ENCODE data around the gene TLR7.
A peak's percentile ranks its signal among the peaks of the same experiment; 100 is the strongest.

TLR7 gene

DNA sequence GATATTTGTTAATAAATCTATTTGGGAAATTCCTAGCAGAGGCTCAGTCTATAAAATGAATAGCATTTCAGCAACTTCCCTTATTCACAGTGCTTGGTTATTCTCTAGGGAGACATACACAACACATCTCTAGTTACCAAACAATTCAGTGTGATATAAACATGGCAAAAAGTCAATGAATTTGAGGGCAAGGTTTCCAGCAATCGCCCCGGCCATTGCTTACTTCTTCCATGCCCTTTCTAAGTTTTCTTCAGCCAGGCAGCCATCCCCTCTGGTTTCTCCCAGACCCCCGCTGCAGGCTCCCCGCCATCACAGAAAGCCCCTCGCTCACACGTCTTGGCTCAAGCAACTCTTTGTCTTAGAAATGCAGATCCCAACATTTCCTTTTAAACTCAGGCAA, 4.4 kb downstream of the TLR7 start:
- no peaks in the 10 kb centered on the region for H3K27me3 ChIP-seq
- TF ChIP-seq, protein P1, sequence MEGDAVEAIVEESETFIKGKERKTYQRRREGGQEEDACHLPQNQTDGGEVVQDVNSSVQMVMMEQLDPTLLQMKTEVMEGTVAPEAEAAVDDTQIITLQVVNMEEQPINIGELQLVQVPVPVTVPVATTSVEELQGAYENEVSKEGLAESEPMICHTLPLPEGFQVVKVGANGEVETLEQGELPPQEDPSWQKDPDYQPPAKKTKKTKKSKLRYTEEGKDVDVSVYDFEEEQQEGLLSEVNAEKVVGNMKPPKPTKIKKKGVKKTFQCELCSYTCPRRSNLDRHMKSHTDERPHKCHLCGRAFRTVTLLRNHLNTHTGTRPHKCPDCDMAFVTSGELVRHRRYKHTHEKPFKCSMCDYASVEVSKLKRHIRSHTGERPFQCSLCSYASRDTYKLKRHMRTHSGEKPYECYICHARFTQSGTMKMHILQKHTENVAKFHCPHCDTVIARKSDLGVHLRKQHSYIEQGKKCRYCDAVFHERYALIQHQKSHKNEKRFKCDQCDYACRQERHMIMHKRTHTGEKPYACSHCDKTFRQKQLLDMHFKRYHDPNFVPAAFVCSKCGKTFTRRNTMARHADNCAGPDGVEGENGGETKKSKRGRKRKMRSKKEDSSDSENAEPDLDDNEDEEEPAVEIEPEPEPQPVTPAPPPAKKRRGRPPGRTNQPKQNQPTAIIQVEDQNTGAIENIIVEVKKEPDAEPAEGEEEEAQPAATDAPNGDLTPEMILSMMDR (IDR thresholded peaks at IDR 0.05; ENCODE audit: low read depth, low read length): no peak
- no peak overlapping the region for H3K4me3 ChIP-seq (ENCODE audit: low read depth, low read length)

DNA sequence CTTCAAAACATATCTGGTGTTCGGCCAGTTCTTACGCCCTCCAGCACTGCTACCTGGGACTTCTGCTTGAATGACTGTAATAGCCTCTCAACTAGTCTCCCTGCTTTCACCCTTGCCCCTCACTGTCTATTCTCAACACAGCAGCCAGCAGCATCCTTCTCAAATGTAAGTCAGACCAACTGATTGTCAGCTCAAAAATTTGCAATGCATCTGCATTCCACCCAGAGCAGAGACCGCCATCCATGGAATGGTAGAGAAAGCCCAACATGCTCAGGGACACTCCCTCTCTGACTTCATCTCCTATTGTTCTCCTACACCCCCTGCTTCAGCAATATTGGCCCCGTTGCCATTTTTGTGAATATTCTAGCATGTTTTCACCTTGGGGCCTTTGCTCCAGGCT, 5.9 kb downstream of the TLR7 start:
- Histone ChIP-seq H3K36me3 (no peaks in the 10 kb centered on the region), H3K4me3 (ENCODE audit: low read depth, low read length) (no peak overlapping the region), H3K4me1 (no peaks in the 10 kb centered on the region), H3K27me3 (no peaks in the 10 kb centered on the region), H3K9me3 (no peaks in the 10 kb centered on the region)
- TF ChIP-seq, protein P1 (IDR thresholded peaks at IDR 0.05; ENCODE audit: low read depth, low read length): no peak
- DNase-seq: no peak

More for the DNA sequence above, 4.4 kb downstream of the TLR7 start:
- Histone ChIP-seq H3K4me1 (no peaks in the 10 kb centered on the region), H3K36me3 (no peaks in the 10 kb centered on the region), H3K9me3 (no peaks in the 10 kb centered on the region)
- DNase-seq: no peak

DNA sequence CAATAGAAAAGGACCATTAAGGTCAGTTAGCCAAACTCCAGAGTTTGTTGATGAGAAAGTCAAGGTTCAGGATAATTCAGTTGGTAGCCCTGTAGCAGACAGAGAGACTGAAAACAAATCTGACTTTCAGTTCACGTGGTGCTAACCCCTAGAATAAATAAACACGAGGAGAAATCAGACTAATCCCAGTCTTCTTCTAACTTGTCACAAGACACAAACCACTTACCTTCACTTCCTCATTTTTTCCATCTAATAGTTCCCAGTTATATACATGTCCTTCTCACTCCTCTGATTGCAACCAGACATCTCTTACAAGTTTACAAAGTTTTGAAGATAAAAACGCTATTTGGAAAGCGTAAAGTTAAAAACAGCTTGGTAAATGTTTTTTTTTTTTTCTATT, 7.7 kb downstream of the TLR7 start:
- Histone ChIP-seq H3K27me3 (no peaks in the 10 kb centered on the region), H3K36me3 (no peaks in the 10 kb centered on the region), H3K4me3 (ENCODE audit: low read depth, low read length) (no peak overlapping the region), H3K9me3 (no peaks in the 10 kb centered on the region), H3K4me1 (peaks cover 8% of the 10 kb centered on the region; the same call in 1 of the 2 replicates)
- DNase-seq: no peak
- TF ChIP-seq, protein P1 (IDR thresholded peaks at IDR 0.05; ENCODE audit: low read depth, low read length): no peak

DNA sequence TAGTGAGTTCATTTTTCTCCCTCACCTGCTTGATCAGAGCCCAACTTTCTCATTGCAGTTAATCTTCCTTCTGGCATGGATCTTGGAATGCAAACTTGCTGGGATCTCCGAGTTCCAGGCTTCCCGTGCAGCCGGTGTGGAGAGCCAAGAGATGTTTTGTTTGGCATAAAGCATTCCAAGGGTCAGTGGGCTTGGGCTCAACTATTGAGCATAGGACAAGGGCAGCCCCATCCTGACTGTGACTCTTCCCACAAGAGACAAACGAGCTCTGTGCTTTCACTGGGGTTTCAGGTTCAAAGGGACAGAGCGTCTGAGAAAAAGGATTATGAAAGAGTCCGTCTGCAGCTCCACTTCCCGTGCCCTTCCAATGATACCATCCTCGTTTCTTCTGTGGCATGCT, 10.5 kb downstream of the TLR7 start:
- H3K36me3 ChIP-seq: no peaks in the 10 kb centered on the region

DNA sequence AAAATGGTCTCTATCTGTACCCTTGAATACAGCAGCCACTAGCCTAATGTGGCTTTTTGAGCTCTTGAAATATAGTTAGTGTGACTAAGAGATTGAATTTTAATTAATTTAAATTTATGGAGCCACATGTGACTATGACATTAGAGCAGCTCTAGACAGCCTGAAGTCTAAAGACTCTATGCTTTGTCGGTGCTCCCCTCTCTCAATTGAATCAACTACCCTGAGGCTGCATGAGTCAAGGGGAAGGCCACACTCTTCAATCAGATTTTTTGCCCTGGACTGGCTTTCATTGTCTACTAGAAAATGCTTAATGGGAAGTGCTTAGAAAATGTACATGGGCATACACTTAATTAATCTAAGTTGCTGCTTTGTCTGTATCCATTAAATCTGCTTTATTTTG, 11.7 kb downstream of the TLR7 start:
- TF ChIP-seq, protein P1 (IDR thresholded peaks at IDR 0.05; ENCODE audit: low read depth, low read length): no peak
- DNase-seq: peak; percentile 50
- H3K4me3 ChIP-seq (ENCODE audit: low read depth, low read length): no peak overlapping the region
- H3K9me3 ChIP-seq: no peaks in the 10 kb centered on the region
- peaks cover 8% of the 10 kb centered on the region; the same call in 1 of the 2 replicates for H3K4me1 ChIP-seq
- H3K36me3 ChIP-seq: no peaks in the 10 kb centered on the region
- no peaks in the 10 kb centered on the region for H3K27me3 ChIP-seq

More for the DNA sequence above, 10.5 kb downstream of the TLR7 start:
- no peak for DNase-seq
- Histone ChIP-seq H3K4me1 (peaks cover 8% of the 10 kb centered on the region; the same call in 1 of the 2 replicates), H3K27me3 (no peaks in the 10 kb centered on the region), H3K9me3 (no peaks in the 10 kb centered on the region), H3K4me3 (ENCODE audit: low read depth, low read length) (no peak overlapping the region)
- TF ChIP-seq, protein P1 (IDR thresholded peaks at IDR 0.05; ENCODE audit: low read depth, low read length): no peak

DNA sequence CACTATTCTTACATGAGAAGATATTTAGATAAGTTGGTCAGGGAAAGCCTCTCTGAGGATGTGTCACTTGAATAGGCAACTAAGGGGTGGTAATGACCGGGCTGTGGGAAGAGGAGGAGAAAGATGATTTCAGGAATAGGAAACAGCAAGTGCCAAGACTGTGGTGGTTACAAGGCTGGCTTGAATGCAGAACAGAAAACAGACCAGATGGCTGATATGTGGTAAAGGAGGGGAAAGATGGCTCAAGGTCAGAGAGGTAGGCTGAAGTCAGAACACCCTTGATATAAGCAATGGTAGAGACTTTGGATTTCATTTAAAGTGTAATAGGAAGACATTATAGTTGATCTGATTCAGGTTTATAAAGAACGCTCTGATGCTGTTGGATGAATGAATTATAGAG, 15.0 kb downstream of the TLR7 start:
- no peaks in the 10 kb centered on the region for H3K36me3 ChIP-seq
- peaks cover 8% of the 10 kb centered on the region; the same call in 1 of the 2 replicates for H3K4me1 ChIP-seq
- no peak overlapping the region for H3K4me3 ChIP-seq (ENCODE audit: low read depth, low read length)
- H3K9me3 ChIP-seq: no peaks in the 10 kb centered on the region
- TF ChIP-seq, protein P1 (IDR thresholded peaks at IDR 0.05; ENCODE audit: low read depth, low read length): no peak
- no peaks in the 10 kb centered on the region for H3K27me3 ChIP-seq
- no peak for DNase-seq

Data from BE2C (cell line).